SK-N-SH (cell line): ENCODE data around the gene MALT1.

Experiments used
- TF ChIP-seq, protein P1 (sequence below): fragments of 200-600 bp; sonication (generic); IDR thresholded peaks from 2 replicates; pipeline ENCODE4 v1.6.1; 2017; ENCODE audit warnings: antibody characterized with exemption, mild to moderate bottlenecking, moderate library complexity
- TF ChIP-seq, protein P2 (sequence below): IDR thresholded peaks from 2 replicates; pipeline ENCODE4 v1.6.1; 2012; ENCODE audit warnings: mild to moderate bottlenecking, low read depth, low read length, moderate library complexity

DNA sequence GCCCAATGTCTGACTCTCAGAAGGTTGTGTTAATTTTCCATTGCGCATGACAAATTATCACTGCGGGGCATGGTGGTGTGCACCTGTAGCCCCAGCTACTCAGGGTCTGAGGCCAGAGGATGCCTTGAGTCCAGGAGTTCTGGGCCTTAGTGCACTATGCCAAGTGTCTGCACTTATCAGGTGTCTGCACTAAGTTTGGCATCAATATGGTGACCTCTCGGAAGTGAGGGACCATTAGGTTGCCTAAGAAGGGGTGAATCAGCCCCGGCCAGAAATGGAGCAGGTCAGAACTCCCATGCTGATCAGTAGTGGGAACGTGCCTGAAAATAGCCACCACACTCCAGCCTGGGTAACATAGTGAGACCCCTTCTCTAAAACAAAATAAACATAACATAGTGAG is 131.7 kb downstream of the MALT1 start:
- TF ChIP-seq, protein P1, sequence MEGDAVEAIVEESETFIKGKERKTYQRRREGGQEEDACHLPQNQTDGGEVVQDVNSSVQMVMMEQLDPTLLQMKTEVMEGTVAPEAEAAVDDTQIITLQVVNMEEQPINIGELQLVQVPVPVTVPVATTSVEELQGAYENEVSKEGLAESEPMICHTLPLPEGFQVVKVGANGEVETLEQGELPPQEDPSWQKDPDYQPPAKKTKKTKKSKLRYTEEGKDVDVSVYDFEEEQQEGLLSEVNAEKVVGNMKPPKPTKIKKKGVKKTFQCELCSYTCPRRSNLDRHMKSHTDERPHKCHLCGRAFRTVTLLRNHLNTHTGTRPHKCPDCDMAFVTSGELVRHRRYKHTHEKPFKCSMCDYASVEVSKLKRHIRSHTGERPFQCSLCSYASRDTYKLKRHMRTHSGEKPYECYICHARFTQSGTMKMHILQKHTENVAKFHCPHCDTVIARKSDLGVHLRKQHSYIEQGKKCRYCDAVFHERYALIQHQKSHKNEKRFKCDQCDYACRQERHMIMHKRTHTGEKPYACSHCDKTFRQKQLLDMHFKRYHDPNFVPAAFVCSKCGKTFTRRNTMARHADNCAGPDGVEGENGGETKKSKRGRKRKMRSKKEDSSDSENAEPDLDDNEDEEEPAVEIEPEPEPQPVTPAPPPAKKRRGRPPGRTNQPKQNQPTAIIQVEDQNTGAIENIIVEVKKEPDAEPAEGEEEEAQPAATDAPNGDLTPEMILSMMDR, result no peak
- TF ChIP-seq, protein P2, sequence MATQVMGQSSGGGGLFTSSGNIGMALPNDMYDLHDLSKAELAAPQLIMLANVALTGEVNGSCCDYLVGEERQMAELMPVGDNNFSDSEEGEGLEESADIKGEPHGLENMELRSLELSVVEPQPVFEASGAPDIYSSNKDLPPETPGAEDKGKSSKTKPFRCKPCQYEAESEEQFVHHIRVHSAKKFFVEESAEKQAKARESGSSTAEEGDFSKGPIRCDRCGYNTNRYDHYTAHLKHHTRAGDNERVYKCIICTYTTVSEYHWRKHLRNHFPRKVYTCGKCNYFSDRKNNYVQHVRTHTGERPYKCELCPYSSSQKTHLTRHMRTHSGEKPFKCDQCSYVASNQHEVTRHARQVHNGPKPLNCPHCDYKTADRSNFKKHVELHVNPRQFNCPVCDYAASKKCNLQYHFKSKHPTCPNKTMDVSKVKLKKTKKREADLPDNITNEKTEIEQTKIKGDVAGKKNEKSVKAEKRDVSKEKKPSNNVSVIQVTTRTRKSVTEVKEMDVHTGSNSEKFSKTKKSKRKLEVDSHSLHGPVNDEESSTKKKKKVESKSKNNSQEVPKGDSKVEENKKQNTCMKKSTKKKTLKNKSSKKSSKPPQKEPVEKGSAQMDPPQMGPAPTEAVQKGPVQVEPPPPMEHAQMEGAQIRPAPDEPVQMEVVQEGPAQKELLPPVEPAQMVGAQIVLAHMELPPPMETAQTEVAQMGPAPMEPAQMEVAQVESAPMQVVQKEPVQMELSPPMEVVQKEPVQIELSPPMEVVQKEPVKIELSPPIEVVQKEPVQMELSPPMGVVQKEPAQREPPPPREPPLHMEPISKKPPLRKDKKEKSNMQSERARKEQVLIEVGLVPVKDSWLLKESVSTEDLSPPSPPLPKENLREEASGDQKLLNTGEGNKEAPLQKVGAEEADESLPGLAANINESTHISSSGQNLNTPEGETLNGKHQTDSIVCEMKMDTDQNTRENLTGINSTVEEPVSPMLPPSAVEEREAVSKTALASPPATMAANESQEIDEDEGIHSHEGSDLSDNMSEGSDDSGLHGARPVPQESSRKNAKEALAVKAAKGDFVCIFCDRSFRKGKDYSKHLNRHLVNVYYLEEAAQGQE, result no peak
